ENCODE results near the gene CCDC50.

The CCDC50 gene

DNA sequence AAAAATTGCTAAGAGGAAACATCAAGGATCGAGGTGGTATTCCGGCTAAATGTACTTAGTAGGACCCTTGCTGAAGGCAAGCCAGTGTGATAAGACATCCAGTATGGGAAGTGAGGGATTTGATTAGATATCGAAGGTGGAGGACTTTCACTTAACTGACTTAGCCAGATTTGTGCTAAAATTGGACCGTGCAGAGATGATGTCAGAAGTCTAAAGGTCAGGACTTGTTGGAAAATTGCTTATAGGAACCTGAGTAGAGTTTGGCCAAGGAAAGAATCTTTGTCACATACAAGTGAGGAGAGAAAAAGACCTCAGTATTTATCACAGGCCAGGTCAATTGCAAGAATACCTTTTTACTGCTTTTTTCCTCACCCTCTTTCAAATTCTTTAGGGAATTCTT, 100.9 kb downstream of the CCDC50 start:
- DNase-seq = no peak

DNA sequence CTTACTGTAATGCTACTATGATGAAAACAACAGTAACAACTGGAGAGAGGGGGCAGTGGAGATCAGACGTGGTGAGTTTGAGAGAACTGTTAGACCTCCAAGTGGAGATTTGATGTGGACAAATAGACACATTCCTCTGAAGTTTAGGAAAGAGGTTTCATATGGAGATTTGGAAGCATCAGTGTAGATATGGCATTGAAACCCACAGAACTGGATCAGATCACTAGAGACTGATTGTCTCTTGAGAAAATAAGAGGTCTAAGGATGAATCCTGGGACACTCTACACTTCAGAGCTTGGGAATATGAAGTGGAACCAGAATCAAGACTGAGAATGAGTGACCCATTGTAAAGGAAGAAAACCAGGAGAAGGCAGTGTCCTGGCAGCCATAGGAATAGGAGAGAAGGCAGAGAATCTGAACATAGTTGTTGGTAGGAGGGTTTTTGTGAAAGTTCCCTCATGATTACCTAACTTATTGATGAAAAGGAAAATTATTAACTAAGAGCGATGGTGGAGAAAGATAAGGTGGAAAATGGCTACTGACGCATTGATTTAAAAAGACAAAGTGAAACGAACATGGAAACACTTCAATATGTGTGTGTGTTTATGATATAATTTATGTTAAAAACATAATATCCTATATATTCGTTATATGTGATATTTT, 102.1 kb downstream of the CCDC50 start:
- DNase-seq = no peak

DNA sequence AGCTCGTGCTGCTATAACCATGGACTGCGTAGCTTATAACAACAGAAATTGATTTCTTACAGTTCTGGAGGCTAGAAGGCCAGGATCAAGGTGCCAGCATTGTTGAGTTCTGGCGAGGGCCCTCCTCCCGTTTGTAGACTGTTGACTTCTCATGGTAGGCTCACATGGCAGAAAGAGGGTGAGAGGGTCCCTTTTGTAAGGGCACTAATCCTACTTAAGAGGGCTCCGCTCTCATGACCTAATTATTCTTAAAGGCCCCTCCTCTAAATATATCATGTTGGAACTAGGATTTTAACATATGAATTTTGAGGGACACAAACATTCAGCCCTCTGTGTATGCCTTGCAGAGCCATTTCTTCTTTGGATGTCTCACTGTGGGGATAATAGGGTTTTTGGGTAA, 103.0 kb downstream of the CCDC50 start:
- no peak for DNase-seq

DNA sequence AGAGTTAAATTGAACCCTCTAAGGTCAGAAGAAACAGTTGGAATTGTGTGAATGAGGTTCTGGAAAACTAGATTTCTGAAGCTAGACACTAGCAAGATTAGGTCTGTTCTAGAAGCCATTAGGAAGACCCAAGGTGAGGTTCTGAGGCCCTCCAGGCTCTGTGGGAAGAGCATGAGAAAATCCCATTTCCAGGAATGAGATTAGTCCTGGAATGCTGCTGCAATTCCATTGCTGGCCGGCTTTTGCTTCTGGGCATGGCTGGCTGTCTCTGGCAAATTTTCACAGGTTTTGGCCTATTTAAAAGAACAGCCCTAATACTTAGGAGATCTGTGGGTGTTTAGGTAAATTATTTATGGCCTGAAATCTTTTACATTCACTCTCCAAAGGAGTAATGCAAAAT, 104.8 kb downstream of the CCDC50 start:
- no peak for DNase-seq

DNA sequence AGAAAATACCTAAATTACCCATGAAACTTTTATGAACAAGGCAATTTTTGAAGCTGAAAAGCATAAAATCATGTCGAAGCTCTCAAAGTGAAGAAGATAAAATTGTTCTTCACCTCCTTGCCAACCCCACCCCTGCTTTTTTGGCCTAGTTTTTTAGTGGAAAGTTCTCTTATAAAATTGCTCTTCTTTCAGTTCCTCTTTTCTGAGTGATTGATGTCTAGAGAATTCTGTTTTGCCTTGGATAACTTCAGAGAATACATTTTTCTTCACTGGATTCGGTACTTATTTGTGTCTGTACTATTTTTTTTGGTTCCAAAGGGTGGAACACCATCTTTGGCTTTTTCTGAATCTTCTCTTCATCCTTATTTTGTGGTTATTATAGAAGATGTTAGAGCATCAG, 106.8 kb downstream of the CCDC50 start:
- no peak for DNase-seq

DNA sequence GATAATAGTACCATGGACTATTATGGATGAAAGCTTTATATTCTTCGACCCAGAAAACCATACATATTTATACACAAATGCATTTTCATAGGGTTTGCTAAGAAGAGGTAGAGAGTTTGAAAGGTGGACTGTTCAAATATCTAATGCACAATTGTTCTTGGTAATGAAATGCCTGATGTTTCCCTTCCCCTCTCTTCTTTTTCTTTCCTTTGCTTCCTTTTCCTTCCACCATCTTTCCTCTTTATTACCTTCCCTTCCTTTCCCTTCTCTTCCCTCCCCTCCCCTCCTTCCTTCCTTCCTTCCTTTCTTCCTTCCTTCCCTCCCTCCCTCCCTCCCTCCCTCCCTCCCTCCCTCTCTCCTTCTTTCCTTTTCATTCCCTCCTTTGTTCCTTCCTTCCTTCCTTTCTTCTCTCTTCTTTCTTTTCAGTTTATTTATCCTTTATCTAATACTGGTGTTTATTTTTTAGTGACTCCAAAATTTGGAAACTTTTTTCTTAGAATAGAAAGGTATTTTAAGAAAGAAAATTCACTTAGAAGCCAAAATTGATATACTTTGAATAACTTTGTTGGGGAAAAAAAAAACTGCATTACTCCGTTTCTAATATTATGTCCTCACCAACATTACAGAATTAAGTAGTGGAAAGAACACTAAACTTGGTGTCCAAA, 109.1 kb downstream of the CCDC50 start:
- no peak for DNase-seq

DNA sequence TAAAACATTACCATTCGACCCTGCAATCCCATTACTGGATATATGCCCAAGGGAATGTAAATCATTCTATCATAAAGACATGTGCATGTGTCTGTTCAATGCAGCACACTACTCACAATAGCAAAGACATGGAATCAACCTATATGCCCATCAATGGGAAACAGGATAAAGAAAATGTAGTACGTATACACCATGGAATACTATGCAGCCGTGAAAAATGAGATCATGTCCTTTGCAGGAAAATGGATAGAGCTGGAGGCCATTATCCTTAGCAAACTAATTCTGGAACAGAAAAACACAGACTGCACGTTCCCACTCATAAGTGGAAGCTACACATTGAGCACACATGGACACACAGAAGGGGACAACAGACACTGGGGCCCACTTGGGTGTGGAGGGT, 111.3 kb downstream of the CCDC50 start:
- DNase-seq = no peak

DNA sequence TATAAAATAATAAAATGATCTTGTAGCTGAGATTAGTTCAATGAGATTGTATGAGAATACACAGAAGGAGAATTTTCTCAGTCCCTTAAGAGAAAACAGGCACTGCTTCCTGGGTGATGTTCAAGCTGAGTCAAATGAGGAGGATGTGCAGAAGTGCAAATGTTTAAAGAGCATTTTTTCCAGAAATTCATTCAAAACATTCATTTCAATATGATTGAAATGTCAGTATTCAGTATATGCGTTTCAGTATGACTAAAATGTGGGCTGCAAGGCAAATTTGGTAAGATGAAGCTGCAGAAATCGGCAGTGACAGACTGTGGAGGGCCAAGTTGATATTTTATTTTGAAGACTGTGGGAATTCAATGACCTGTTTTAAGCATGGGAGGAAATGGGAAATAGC, 112.5 kb downstream of the CCDC50 start:
- no peak for DNase-seq

DNA sequence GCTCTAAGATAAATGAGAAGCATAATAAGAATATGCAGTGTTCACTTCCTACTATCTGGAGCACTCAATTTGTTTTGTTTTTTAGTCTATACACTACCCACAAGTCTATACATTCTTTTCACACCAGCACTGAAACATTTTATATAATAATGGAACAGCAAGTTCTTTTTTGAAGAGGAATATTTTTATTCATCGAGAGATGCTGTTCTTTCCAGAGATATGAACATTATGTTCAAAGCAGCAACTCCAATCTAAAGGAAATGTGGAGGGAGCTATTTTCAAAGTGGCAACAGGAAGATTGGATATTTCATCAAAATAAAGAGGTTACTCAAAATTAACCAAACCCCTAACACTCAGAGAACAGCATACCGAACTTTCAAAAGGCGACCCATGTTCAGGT, 115.4 kb downstream of the CCDC50 start:
- DNase-seq = no peak

Measured in NCI-H1436 treated with DMSO at 0.1 percent for 48 hours (cell line).